Keratinocyte (primary cell): ENCODE results near the gene SSTR1.

Experiments
- EZH2 ChIP-seq: IDR thresholded peaks from one replicate; pipeline ENCODE4 v1.6.1; 2012; ENCODE audit warnings: inconsistent platforms, mild to moderate bottlenecking, low read length, moderate library complexity
- TF ChIP-seq, protein P1 (sequence below), 3 experiments: IDR thresholded peaks in 1 of 3; conservative IDR thresholded peaks in 1 of 3; optimal IDR thresholded peaks in 1 of 3; 2 replicates in 2 of 3; 3 replicates in 1 of 3; pipeline versions ENCODE3 to v1.5.1; 2011; ENCODE audit warnings: low read length in 3 of 3, mild to moderate bottlenecking in 3 of 3, moderate library complexity in 2 of 3, control low read depth in 1 of 3, inconsistent platforms in 1 of 3; ENCODE audit not compliant: insufficient read depth in 2 of 3; ENCODE audit errors: extremely low read depth in 1 of 3

DNA sequence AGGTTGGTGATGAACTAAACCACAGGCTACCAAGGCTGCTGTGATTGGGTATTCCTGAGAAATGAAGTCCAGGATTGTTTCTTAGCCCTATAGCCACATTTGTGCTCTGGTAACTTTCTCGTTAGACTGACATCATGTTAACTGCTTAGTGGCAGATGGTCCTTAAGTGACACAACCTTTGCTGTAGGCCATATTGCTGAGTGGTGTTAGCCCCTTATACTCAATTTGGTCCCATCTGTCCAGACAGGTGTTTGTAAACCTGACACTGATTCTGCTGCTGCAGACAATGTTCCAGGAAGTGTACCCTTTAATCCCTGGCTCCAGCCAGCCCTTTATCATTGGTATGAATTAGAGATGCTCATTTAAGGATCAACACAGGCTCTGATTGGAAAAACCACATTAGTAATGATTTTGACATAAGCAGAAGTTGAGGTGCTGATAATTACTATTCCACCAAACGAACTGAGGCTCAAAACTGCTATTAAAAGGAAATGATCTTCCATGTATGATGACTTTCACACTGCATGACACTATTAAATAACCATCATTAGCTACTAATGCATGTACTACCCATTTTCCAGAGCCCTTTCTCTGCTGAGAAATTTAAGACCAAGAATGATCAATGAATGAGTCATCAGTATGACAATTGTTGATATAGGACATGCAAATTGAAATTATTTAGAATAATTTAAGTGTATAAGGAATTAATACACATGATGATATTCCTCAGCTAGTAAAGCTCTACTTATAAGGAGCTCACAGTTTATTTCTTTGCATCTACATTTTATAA lies 3.6 kb upstream of the SSTR1 start:
- TF ChIP-seq, protein P1, sequence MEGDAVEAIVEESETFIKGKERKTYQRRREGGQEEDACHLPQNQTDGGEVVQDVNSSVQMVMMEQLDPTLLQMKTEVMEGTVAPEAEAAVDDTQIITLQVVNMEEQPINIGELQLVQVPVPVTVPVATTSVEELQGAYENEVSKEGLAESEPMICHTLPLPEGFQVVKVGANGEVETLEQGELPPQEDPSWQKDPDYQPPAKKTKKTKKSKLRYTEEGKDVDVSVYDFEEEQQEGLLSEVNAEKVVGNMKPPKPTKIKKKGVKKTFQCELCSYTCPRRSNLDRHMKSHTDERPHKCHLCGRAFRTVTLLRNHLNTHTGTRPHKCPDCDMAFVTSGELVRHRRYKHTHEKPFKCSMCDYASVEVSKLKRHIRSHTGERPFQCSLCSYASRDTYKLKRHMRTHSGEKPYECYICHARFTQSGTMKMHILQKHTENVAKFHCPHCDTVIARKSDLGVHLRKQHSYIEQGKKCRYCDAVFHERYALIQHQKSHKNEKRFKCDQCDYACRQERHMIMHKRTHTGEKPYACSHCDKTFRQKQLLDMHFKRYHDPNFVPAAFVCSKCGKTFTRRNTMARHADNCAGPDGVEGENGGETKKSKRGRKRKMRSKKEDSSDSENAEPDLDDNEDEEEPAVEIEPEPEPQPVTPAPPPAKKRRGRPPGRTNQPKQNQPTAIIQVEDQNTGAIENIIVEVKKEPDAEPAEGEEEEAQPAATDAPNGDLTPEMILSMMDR (optimal IDR thresholded peaks at IDR 0.05 in 1 of 3, IDR thresholded peaks at IDR 0.05 in 1 of 3, conservative IDR thresholded peaks at IDR 0.05 in 1 of 3; ENCODE audit: extremely low read depth in 1 of 3, insufficient read depth in 2 of 3, low read length in 3 of 3) = no peak
- TF ChIP-seq EZH2 = no peak
